Adrenal gland (tissue), 12 donors: ENCODE data around the gene PANK3. TPM values are rescaled to one million over a fixed set of nuclear protein-coding genes. Genes with fewer than 3 reads are reported as not detected.

ENCODE experiments used
- DNase-seq, 7 donors: peaks; one replicate each; pipeline ENCODE4 v3.0.0-alpha.2; 2019 to 2020
- H3K27ac ChIP-seq, 5 donors: fragments of 200-600 bp; sonication (generic) in 4 of 5; 1 replicate in 3 of 5; 2 replicates in 2 of 5; pipeline versions ENCODE4 v1.5.1 to v1.8.0; 2016 to 2020; ENCODE audit warnings: mild to moderate bottlenecking in 1 of 5
- H3K27me3 ChIP-seq: fragments of 200-600 bp; 2 replicates; pipeline ENCODE4 v1.8.0; 2021
- H3K36me3 ChIP-seq, 2 donors: fragments of 200-600 bp; replicated peaks in 1 of 2; 1 replicate in 1 of 2; 2 replicates in 1 of 2; pipeline versions ENCODE4 v1.5.1 to v1.8.0; 2018 to 2022
- H3K4me1 ChIP-seq, 2 donors: fragments of 200-600 bp; replicated peaks in 1 of 2; 1 replicate in 1 of 2; 2 replicates in 1 of 2; pipeline versions ENCODE4 v1.5.1 to v1.8.0; 2018 to 2021
- H3K4me3 ChIP-seq, 4 donors: fragments of 200-600 bp; sonication (generic) in 3 of 4; one replicate each; pipeline ENCODE4 v1.5.1; 2016 to 2018
- H3K9me3 ChIP-seq, 3 donors: fragments of 200-600 bp; sonication (generic) in 1 of 3; replicated peaks in 1 of 3; 1 replicate in 2 of 3; 2 replicates in 1 of 3; pipeline versions ENCODE4 v1.5.1 to v1.8.0; 2016 to 2021
- POLR2A ChIP-seq, 2 donors: fragments of 450-650 bp; IDR thresholded peaks; one replicate each; pipeline ENCODE4 v1.6.1; 2017; ENCODE audit warnings: antibody characterized with exemption in 2 of 2, mild to moderate bottlenecking in 2 of 2, moderate library complexity in 1 of 2
- WGBS, 4 donors: extraction: QIAGEN DNeasy Blood & Tissue Kit in 2 of 4; methylation state at CpG; one replicate each; pipeline versions ENCODE4 v1.1.5 to v1.1.7; 2013 to 2017; 5-methylcytosine and 5-hydroxymethylcytosine counted together
- intact Hi-C, 2 donors: fragments of 100-400 bp; cut with DNase I; formaldehyde crosslinking; loops; one replicate each; pipeline versions ENCODE4 v1.14.1 to v1.15.0; 2022 to 2023
- polyA plus RNA-seq, 3 donors: library from polyadenylated mRNA; stranded (reverse); fragments of 200-250 nt in 2 of 3; fragments of 350-450 nt in 1 of 3; fragmentation: Illumina TruSeq in 1 of 3; extraction: RNeasy Lipid Tissue Mini Kit (QIAGEN cat#74804) in 1 of 3; gene quantifications; one replicate each; pipeline ENCODE4 v1.2.3, GENCODE V29; 2013 to 2014
- total RNA-seq, 9 donors: library from RNA; depleted of rRNA in 4 of 9; stranded (reverse); fragments of >200 nt in 4 of 9; fragments of 120-200 nt in 1 of 9; fragmentation: NEBNext Ultra II Directional in 1 of 9; extraction: Animal tissue kit (Norgen Biotek cat#: 25700) in 1 of 9; gene quantifications; one replicate each; pipeline versions ENCODE4 v1.1.0 to v1.2.4, GENCODE V29; 2013 to 2023
- TF ChIP-seq, protein P1 (sequence below), 6 experiments: fragments of 450-650 bp in 4 of 6; fragments of 200-600 bp in 2 of 6; sonication (generic) in 1 of 6; IDR thresholded peaks; 1 replicate in 5 of 6; 2 replicates in 1 of 6; pipeline versions ENCODE4 v1.5.1 to v1.8.0; 2016 to 2021; ENCODE audit warnings: antibody characterized with exemption in 6 of 6, mild to moderate bottlenecking in 2 of 6, moderate library complexity in 1 of 6
- donor health status: healthy with polysubstance abuse.
- donor health status: Bipolar disorder and iron deficiency.
- donor health status: DM: yes; HTN: yes; CAD: no.
- donor health status: DM: no; HTN: no; CAD: no.
- donor health status: DM: no; HTN: no; CAD: no.
- donor health status: DM: yes; HTN: yes; CAD: no.

Gene PANK3
- total and polyA plus RNA-seq, 12 donors = 5.2 to 130 (median 58.4) TPM

DNA sequence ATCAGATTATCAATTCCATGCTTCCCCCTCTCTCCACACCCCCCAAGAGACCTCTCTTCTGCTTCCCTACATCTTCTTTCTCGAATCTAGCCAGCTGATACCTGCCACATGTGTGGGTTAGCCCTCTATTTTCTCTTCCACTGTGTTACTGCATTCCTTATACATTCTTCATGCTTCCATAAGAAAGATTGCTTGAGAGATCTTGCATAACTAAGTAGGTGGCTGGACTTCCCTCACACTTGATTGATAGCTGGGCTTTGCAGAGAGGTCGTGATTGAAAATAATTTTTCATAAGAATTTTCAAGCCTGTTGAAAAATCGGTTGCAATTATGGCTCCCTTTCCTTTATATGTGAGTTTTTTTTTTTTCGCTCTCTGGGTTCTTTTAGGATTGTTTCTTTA, 33.0 kb upstream of the PANK3 start:
- Histone ChIP-seq H3K27ac (no peak overlapping the region), H3K4me3 (no peak overlapping the region), H3K36me3 (no peaks in the 10 kb centered on the region), H3K27me3 (no peaks in the 10 kb centered on the region), H3K9me3 (no peaks in the 10 kb centered on the region), H3K4me1 (peaks cover 3 to 7% of the 10 kb centered on the region in 2 donors)
- no peak for DNase-seq
- intact Hi-C loops = no loop called here
- TF ChIP-seq, protein P1, sequence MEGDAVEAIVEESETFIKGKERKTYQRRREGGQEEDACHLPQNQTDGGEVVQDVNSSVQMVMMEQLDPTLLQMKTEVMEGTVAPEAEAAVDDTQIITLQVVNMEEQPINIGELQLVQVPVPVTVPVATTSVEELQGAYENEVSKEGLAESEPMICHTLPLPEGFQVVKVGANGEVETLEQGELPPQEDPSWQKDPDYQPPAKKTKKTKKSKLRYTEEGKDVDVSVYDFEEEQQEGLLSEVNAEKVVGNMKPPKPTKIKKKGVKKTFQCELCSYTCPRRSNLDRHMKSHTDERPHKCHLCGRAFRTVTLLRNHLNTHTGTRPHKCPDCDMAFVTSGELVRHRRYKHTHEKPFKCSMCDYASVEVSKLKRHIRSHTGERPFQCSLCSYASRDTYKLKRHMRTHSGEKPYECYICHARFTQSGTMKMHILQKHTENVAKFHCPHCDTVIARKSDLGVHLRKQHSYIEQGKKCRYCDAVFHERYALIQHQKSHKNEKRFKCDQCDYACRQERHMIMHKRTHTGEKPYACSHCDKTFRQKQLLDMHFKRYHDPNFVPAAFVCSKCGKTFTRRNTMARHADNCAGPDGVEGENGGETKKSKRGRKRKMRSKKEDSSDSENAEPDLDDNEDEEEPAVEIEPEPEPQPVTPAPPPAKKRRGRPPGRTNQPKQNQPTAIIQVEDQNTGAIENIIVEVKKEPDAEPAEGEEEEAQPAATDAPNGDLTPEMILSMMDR (IDR thresholded peaks at IDR 0.05) = no peak
- TF ChIP-seq POLR2A (IDR thresholded peaks at IDR 0.05) = no peak
- 65 to 73% (median 70%) methylated on average over 4 of the region's 4 CpGs for WGBS, 4 donors

DNA sequence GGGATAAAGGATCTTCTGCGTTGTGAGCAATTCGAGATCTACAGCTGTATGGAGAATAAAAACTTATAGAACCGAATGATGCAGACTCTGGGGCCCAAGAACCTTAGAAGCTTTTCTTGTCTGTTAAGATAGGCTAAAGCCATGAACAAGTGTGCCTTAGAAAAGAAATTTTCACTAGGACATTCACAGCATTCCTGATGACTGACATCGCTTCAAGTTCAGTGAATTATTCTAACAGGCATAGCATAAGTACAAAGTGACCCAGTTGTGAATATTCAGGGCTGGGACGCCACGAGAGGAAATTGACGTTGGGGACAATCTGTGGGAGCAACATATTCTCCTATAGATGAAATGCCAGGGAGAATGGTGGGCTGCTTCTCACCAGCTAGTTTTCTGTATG, 32.0 kb upstream of the PANK3 start:
- Histone ChIP-seq H3K27me3 (no peaks in the 10 kb centered on the region), H3K27ac (no peak overlapping the region), H3K4me3 (no peak overlapping the region), H3K36me3 (no peaks in the 10 kb centered on the region), H3K4me1 (peaks cover 3 to 7% of the 10 kb centered on the region in 2 donors), H3K9me3 (no peaks in the 10 kb centered on the region)
- WGBS, 4 donors = 76 to 81% (median 78%) methylated on average over 7 of the region's 7 CpGs
- no peak for DNase-seq
- intact Hi-C loops = no loop called here
- TF ChIP-seq POLR2A (IDR thresholded peaks at IDR 0.05) = no peak
- TF ChIP-seq, protein P1 (IDR thresholded peaks at IDR 0.05) = no peak

DNA sequence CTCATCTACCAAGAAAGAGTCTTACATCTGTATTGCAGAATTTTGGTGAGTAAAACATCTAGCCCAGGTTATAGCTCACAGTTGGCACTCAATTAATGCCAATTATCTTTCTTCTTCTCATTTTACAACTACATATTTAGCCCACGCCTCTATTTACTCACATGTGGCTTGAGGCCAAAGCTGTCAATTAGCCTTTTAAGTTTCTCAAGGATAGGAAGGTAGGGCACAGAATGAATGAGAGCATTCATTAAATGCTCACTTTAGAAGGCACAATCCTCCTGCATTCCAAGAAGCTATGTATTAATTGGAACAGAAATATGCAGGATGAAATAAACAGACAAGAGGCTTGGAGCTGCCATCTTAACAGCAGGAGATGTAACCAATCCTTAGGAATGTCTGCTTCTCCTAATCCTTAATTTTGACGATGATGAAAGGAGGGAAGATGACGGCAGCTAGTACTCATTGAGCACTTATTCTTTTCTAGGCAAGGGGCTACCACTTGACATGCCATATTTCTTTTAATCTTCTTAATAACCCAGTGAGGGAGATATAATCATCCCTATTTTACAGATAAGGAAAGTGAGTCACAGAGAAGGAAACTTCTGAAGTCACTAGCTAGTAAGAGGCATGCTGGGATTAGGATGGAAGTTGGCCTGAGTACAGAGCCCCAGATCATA, 30.8 kb upstream of the PANK3 start:
- DNase-seq = no peak
- intact Hi-C loops = no loop called here
- WGBS, 4 donors = 69 to 81% (median 78%) methylated on average over 3 of the region's 3 CpGs
- H3K27ac ChIP-seq = no peak overlapping the region
- no peak overlapping the region for H3K4me3 ChIP-seq
- no peak for TF ChIP-seq POLR2A (IDR thresholded peaks at IDR 0.05)
- TF ChIP-seq, protein P1 (IDR thresholded peaks at IDR 0.05) = no peak
- no peaks in the 10 kb centered on the region for H3K27me3 ChIP-seq
- no peaks in the 10 kb centered on the region for H3K36me3 ChIP-seq
- no peaks in the 10 kb centered on the region for H3K9me3 ChIP-seq
- peaks cover 3 to 7% of the 10 kb centered on the region in 2 donors for H3K4me1 ChIP-seq

DNA sequence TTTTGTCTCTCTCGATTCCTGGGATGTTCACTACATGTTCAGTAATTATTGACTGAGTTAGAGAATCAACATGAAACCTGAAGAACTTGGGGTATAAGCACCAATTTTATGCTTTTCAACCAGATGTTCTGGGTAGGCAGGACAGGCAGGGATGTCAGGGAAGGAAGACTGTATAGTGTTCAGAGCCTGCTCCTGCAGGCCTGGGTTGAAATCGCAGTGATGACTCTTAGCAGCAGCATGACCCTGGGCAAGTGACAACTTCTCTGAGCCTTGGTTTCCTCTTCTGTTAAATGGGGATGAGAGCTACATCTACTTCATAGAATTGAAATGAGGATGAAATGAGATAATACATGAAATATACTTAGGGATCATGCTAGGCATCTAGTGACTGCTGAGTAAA, 29.7 kb upstream of the PANK3 start:
- 88 to 92% (median 91%) methylated on average over 2 of the region's 2 CpGs for WGBS, 4 donors
- Histone ChIP-seq H3K27me3 (no peaks in the 10 kb centered on the region), H3K27ac (no peak overlapping the region), H3K4me1 (peaks cover 3 to 13% of the 10 kb centered on the region in 2 donors), H3K9me3 (no peaks in the 10 kb centered on the region), H3K36me3 (no peaks in the 10 kb centered on the region), H3K4me3 (no peak overlapping the region)
- intact Hi-C loops = no loop called here
- DNase-seq = no peak
- no peak for TF ChIP-seq POLR2A (IDR thresholded peaks at IDR 0.05)
- TF ChIP-seq, protein P1 (IDR thresholded peaks at IDR 0.05) = no peak
